Glomerular endothelial cell (primary cell): Measurements from ENCODE around the gene TCEA2. TPM values are rescaled to one million over a fixed set of nuclear protein-coding genes. Genes with fewer than 3 reads are reported as not detected.
A peak's percentile ranks its signal among the peaks of the same experiment; 100 is the strongest.

Experiments used
- DNase-seq: peaks from one replicate; pipeline ENCODE4 v3.0.0-alpha.2; 2011; ENCODE audit warnings: low read depth, low spot score; ENCODE audit errors: extremely low read depth
- total RNA-seq: library from RNA; depleted of rRNA; stranded (reverse); fragments of >200 nt; gene quantifications from 2 replicates; pipeline ENCODE4 v1.2.3, GENCODE V29; 2015

TCEA2 gene
- 34.5 and 61.0 TPM in 2 replicates for total RNA-seq

DNA sequence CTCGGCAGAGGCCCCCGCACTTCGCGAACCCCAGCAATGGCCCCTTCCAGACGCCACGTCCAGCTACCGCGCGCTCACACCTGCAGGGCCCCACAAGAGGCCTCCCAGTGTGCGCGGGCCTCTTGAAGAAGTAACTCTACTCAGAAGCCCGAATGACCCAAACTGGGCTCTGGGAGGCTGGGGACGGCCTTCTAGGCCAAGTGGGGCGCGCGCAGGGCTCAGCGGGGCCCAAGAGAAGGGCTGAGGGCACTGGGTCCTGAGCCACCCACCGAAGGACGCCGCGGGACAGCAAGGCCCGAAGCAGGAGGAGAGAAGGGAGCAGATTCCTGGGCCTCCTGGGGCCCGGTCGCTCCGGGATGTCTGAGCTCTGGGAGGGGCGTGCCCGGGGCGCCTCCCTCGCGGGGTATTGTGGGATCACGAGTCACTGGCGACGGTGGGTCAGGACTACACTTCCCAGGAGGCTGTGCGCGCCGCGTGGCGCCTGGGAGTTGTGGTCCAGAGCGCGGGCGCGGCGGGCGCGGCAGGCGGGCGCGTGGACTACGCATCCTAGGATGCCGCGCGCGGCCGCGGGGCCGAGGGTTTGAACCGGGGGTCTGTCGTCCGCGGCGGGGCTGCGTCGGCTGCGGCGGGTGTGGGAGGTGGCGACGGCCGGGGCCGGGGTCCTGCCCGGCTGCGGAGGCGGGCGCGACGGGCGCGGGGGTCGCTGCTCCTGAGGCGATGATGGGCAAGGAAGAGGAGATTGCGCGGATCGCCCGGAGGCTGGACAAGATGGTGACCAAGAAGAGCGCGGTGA is at the start of gene TCEA2:
TCEA2 (plus strand) TSS at position 603 of the 793 bp plus-strand sequence; CDS start at position 718, 115 bp downstream.
- DNase-seq = peak; percentile 66

DNA sequence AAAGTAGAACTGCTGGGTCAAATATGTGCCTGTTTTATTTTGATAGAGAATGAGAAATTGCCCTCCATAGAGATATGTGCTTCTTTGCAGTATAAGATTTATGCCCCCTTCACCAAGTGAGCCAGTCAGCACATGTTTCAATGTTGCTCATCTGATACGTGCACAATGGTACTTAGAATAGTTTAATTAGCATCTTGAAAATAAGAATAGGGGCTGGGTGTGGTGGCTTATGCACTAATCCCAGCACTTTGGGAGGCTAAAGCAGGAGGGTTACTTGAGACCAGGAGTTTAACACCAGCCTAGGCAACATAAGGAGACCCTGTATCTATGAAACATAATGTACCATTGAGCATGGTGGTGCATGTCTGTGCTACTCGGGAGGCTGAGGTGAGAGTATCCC is 47.4 kb upstream of the TCEA2 start:
- DNase-seq = no peak

- no peak for DNase-seq
These were observed 41.6 kb upstream of the TCEA2 start for GRCh38 chr20:64021124-64021975.

DNA sequence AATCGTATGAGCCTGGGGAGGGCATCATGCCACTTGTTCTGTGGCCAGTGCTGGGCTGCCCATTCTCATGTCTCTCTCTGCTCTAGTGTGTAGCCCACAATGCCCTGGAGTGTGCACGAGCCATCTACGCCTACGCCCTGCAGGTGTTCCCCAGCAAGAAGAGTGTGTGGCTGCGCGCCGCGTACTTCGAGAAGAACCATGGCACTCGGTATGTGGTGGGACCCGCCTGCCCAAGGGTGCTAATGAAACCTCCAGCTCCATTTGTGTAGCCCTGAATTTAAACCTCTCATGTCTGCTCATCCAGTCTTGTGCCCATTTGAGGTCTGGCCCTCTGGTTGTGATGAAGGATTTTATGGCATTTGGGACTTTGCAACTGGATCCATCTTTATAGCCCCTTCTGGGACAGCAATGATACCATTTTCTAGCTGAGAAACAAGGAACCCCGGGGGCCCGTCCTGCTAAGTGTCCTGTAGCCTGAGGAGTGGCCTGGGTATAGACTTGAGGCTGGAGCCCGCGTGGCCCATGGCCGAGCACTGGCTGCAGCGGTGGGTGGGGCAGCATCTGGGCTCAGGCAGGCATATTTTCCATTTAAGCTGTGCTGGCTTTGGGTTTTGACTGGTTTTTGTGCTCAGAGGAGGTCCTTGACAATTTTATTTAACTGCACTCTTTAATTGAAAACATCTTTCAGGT is 40.2 kb upstream of the TCEA2 start:
- no peak for DNase-seq

DNA sequence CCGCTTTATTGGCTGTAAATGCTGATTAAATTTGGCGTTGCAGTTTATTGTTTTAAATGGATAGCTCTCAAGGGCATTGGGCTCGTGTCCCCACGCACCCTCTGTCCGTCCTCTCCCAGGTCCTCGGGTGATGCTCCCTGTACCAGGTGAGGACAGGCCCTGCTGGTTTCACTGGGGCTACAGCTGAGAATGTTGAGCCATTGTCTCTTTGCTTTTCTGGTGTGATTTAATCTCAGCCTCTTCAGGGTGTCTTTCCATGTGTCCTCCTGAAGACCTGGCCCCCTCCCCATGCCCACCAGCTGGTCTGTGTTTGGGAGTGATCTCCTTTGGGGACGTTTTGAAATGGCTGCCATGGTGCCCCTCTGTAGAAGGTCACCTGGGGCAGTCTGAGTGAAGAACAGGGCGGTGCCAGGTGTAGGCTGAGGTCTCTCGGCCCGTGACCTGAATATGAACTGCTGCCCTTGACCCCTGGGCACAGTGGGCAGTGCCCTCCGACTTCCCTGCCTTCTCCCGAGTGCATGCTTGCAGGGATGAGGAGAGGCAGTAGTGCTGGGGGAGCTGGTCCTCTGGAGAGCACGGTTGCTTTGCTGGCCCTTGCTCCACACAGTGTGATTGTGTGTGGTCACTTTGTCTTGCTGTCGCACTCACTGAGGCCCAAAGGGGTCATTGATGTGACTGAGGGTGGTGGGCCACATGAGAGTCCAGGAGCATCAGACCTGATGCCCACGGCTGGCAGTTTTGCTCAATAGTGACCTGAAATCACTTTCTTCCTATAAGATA is 39.4 kb upstream of the TCEA2 start:
- no peak for DNase-seq

DNA sequence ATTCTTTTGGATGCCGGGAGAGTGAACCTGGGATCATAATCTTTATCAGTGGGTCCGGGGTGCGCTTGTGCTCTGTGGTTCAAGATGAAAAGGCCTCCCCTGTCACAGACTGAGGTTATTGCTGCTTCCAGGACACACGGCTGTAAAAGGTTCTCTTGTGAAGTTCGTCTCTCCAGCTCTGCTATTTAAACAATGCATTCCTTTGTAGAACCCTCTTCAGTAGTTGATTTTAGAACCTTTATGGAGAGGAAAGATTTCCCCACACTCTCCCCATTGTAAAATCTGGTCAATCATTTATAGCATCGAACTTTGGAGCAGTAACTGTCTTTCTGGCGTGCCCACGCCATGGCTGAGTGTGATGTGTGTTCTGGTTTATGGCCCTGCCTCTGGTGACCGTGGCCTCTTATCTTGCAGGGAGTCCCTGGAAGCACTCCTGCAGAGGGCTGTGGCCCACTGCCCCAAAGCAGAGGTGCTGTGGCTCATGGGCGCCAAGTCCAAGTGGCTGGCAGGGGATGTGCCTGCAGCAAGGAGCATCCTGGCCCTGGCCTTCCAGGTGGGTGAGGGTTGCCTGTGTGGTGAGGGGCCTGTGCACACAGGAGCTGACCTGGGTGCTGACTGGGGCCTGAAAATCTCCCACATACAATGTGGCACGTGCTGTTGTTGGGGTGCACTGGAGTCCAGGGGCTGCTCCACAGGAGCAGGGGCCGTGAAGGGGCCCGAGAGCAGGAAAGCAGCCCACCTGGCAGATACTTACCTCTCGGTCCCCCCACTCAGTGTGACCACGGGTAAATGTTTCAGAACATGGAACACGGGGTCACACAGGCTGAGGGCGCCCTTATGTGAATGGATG is 38.6 kb upstream of the TCEA2 start:
- DNase-seq = no peak

GRCh38 chr20:64025101-64025825 is 37.7 kb upstream of the TCEA2 start:
- no peak for DNase-seq

- DNase-seq = no peak
These were observed 37.1 kb upstream of the TCEA2 start for GRCh38 chr20:64025826-64026412.

DNA sequence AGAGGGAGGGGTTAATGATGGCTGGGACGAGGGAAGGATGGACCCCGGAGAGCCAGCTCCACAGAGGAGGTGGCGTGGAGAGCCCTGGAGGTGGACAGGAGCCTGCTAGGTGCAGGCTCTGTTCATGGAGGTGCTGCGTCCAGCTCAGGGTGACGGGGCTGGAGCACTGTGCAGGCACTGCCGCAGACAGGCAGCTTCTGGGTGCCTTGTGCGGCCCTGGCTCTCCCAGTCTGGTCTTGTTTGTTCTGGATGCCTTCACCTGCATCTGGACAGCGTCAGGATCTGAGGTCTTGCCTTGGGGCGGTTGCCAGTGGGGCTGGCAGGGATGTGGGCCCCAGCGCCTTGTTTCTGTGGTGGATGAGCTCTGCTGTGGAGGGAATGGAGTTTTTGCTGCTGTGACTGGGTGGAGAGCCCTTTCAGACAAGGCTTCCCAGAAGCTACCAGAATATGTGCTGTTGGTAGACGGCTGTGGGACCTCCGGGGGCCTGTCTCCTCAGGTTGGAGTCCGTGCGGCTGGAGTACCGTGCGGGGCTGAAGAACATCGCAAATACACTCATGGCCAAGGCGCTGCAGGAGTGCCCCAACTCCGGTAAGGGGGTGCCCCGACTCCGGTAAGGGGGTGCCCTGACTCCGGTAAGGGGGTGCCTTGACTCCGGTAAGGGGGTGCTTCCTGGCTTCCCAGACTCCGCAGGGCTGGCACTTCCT is 34.9 kb upstream of the TCEA2 start:
- DNase-seq = no peak

- DNase-seq = no peak
These were observed 33.5 kb upstream of the TCEA2 start for GRCh38 chr20:64029293-64030117.

DNA sequence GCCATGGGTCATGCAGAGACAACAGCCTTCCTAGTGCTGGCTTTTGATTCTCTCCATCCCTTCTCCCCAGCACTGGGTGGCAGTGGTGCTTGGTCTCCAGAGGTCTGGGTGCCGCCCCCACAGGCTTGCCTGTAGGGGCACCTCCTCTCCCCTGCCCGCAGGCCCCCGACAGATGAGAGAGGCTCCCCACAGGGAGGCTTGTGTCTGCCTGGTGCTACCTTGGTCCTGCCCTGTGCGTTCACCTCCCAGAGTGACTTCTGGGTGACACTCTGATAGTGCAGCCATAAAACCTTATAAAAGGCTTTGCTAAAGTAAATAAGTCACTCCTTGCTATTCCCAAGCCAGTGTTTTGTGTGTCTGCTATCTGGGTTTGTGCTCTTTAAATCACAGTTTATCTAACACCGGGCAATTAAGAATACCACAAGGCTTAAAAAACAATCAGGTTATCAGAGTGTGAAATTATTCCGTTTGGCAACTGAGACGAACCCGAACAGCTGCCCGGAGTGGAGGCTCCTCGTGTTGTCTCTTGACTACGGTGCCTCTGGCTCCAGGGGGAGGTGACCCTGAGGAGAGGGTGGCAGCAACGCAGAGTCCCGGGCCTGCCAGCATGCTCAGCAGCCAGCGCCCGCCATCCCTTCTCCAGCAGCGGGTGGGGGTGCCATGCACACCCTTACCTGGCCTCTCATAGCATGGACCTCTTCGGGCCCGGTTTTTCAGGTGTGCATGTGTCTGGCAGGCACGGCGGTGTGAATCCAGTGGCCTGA is 32.4 kb upstream of the TCEA2 start:
- DNase-seq = no peak

- no peak for DNase-seq
These were observed 31.1 kb upstream of the TCEA2 start for GRCh38 chr20:64031822-64032314.

DNA sequence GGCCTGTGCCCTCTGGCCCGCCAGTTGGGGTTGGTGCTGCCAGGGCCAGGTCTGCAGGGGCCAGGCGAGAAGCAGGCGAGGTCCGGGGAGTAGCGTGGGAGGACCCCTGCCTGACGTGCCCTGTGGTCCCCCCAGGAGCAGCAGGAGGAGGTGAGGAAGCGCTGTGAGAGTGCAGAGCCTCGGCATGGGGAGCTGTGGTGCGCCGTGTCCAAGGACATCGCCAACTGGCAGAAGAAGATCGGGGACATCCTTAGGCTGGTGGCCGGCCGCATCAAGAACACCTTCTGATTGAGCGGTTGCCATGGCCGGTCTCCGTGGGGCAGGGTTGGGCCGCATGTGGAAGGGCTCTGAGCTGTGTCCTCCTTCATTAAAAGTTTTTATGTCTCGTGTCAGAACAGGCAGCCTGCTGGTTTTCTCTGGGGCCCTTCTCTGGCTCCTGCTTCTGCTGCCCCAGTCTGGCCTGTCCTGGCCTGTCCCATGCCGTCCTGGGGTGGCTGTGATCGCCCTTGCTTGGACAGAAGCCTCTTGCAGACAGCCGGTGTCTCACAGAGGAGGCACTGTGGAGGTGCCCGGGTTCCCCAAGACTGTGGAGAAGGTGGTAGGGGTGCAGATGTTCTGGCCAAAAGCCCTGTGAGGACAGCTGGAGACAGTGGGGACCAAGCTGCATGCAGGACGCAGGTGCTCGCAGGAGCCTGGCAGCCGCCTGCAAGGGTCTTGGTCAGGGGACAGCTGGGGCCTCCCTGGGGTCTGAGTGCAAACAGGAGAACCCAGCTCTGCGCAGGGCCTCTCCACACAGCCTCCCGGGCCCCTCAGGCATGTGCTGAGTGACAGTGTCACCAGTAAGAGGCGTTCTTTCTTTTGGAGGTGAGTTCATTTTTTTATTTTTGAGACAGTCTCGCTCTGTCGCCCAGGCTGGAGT is 30.0 kb upstream of the TCEA2 start:
- no peak for DNase-seq

- DNase-seq = no peak
These were observed 29.0 kb upstream of the TCEA2 start for GRCh38 chr20:64033981-64034493.
